AG10803 (cell line): ENCODE measurements around the gene GRB10.
"Not testable (repeated sequence)": the region's sequence is repeated elsewhere in the genome, so short reads cannot be mapped to it uniquely, and the experiment has no call there.

ENCODE experiments used
- DNase-seq: peaks from one replicate; pipeline ENCODE4 v3.0.0; 2010; ENCODE audit warnings: low read depth
- H3K4me3 ChIP-seq: 2 replicates; pipeline ENCODE4 v1.5.1; 2011; ENCODE audit warnings: mild to moderate bottlenecking, low read length, control low read depth
- CTCF ChIP-seq: conservative IDR thresholded peaks from 2 replicates; pipeline ENCODE4 v1.5.1; 2011; ENCODE audit warnings: mild to moderate bottlenecking, low read length, control low read depth, inconsistent platforms

Gene GRB10

GRCh38 chr7:50577569-50577968, 205.1 kb downstream of the GRB10 start:
- H3K4me3 ChIP-seq = no peak overlapping the region
- DNase-seq = no peak
- no peak for TF ChIP-seq CTCF

DNA sequence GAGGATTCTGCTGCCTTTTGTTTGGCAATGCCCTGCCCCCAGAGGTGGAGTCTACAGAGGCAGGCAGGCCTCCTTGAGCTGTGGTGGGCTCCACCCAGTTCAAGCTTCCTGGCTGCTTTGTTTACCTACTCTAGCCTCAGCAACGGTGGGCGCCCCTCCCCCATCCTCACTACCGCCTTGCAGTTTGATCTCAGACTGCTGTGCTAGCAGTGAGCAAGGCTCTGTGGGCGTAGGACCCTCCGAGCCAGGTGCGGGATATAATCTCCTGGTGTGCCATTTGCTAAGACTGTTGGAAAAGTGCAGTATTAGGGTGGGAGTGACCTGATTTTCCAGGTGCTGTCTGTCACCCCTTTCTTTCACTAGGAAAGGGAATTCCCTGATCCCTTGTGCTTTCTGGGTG, 206.3 kb downstream of the GRB10 start:
- H3K4me3 ChIP-seq, DNase-seq: not testable (repeated sequence)

GRCh38 chr7:50567715-50568261, 214.9 kb downstream of the GRB10 start:
- no peak overlapping the region for H3K4me3 ChIP-seq
- no peak for TF ChIP-seq CTCF
- DNase-seq = no peak

DNA sequence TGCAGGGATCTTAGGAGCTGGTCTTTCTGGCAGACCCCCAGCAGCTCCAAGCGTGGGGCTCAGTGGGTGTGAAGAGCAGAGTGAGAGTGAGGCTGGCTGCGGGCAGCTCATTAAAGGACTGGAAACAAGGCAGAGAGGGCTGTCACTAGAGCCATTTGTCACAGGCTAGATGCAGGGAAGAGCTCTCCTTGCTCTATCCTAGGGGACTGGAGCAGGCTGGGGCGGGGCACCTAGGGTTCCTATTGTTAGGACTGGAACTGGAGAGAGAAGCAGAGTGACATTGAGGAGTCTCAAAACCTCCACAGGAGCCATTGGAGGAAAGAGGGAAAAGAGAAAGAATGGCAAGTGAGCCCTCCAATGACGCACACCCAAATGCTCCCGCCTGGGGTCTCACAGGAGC, 216.7 kb downstream of the GRB10 start:
- no peak overlapping the region for H3K4me3 ChIP-seq
- DNase-seq = no peak
- TF ChIP-seq CTCF = no peak

GRCh38 chr7:50565559-50565916, 217.2 kb downstream of the GRB10 start:
- no peak overlapping the region for H3K4me3 ChIP-seq
- DNase-seq = no peak
- TF ChIP-seq CTCF = no peak

DNA sequence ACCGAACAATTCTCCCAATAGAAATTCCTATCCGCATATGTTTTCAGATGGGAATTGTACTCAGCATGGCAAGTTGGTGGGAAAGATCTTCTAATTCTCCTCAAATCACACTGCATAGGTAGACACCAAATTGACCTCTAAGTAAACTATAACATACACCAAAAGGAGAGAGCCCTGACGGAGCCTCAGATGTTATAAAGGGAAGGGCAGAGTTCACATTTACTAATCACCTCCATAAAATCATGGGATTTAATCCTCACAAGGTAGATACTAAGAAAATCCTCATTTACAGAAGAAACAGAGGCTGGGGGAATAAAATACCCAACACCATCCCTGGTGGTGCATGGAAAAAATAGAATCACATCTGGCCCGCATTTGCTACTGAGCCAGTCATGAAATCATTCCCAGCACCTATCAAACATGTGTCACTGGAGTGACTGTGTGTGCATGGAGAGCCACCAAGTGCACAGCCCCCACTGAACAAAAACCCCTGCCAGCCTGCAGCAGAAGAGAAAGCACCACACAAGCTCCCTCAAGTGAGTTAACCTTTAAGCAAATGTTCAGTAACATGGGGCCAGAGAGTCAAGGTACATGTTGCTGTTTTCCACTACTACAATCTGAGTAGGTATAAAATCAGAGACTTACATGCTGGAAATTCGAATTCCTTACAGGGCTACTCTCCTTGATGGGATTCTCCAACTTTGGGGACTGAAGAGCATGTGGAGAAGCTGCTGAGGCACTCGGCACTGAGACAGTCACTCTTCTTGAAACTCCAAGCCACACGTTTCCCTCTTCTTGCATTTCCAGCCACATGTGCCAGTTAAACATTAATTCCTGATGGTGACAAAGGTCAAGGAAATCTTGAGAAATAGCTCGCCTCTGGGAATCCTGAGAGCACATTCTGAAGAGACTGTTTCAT, 217.8 kb downstream of the GRB10 start, which contains the start of gene DDC:
DDC (minus strand) TSS at position 766 of the 919 bp plus-strand sequence. CDS start 21,320 bp downstream, outside the sequence.
- TF ChIP-seq CTCF = no peak

GRCh38 chr7:50564171-50564570, 218.5 kb downstream of the GRB10 start:
- no peak for DNase-seq
- H3K4me3 ChIP-seq = no peak overlapping the region
- TF ChIP-seq CTCF = no peak

More for the DNA sequence above, 217.8 kb downstream of the GRB10 start, which contains the start of gene DDC:
- H3K4me3 ChIP-seq = no peak within 1 kb of the TSS
- no peak for DNase-seq
